Naive thymus-derived CD4-positive, alpha-beta T cell (primary cell): ENCODE measurements around the gene TMEM181. TPM values are rescaled to one million over a fixed set of nuclear protein-coding genes. Genes with fewer than 3 reads are reported as not detected.
"Not testable (repeated sequence)": the region's sequence is repeated elsewhere in the genome, so short reads cannot be mapped to it uniquely, and the experiment has no call there.

Source experiments
- ATAC-seq: fragments of 150-1000 bp; cut with Tn5 transposase; 2 replicates; pipeline ENCODE4 v1.10.0; 2021; ENCODE audit warnings: mild to moderate bottlenecking, moderate library complexity
- CTCF ChIA-PET: fragments of 350-600 bp; sonication (Branson Sonifier 250); formaldehyde crosslinking; loops from one replicate; lab custom pipeline; 2021; ENCODE audit warnings: antibody characterized with exemption; lab: Charles Lee
- POLR2A ChIA-PET: fragments of 350-600 bp; sonication (Branson Sonifier 250); formaldehyde crosslinking; loops from one replicate; lab custom pipeline; 2021; ENCODE audit warnings: antibody characterized with exemption, inconsistent platforms; lab: Charles Lee
- DNase-seq, 9 donors: peaks; one replicate each; pipeline versions ENCODE4 v3.0.0 to v3.0.0-alpha.2; 2020 to 2022; ENCODE audit warnings: mixed read lengths in 1 of 9
- H3K27ac ChIP-seq: one replicate; pipeline ENCODE4 v1.7.0; 2013; ENCODE audit warnings: mild to moderate bottlenecking, low read depth, low read length, moderate library complexity
- H3K27me3 ChIP-seq, 2 donors: one replicate each; pipeline ENCODE4 v1.7.0; 2013; ENCODE audit warnings: low read length in 2 of 2, mild to moderate bottlenecking in 2 of 2, moderate library complexity in 2 of 2; ENCODE audit not compliant: control insufficient read depth in 2 of 2, insufficient read depth in 2 of 2
- H3K36me3 ChIP-seq, 3 experiments: 1 replicate in 2 of 3; 2 replicates in 1 of 3; pipeline ENCODE4 v1.7.0; 2013; ENCODE audit warnings: low read length in 3 of 3, mild to moderate bottlenecking in 3 of 3, moderate library complexity in 1 of 3; ENCODE audit not compliant: insufficient read depth in 3 of 3, control insufficient read depth in 2 of 3
- H3K4me1 ChIP-seq, 2 donors: one replicate each; pipeline ENCODE4 v1.7.0; 2013; ENCODE audit warnings: low read length in 2 of 2, mild to moderate bottlenecking in 2 of 2, moderate library complexity in 1 of 2; ENCODE audit not compliant: control insufficient read depth in 2 of 2, insufficient read depth in 2 of 2
- H3K4me3 ChIP-seq: 2 replicates; pipeline ENCODE4 v1.7.0; 2013; ENCODE audit warnings: mild to moderate bottlenecking, low read length
- H3K9me3 ChIP-seq, 3 experiments: 1 replicate in 2 of 3; 2 replicates in 1 of 3; pipeline ENCODE4 v1.7.0; 2013; ENCODE audit warnings: low read length in 3 of 3; ENCODE audit not compliant: control insufficient read depth in 2 of 3
- H3K27ac Mint-ChIP-seq, 9 donors: one replicate each; pipeline ENCODE4 v1.8.0; 2020 to 2022; ENCODE audit warnings: mixed read lengths in 9 of 9, mild to moderate bottlenecking in 8 of 9, moderate library complexity in 5 of 9, inconsistent platforms in 2 of 9
- H3K27me3 Mint-ChIP-seq, 5 donors: one replicate each; pipeline ENCODE4 v1.8.0; 2021 to 2022; ENCODE audit warnings: mixed read lengths in 5 of 5, mild to moderate bottlenecking in 1 of 5
- H3K36me3 Mint-ChIP-seq, 5 donors: one replicate each; pipeline ENCODE4 v1.8.0; 2020 to 2022; ENCODE audit warnings: mixed read lengths in 5 of 5, mild to moderate bottlenecking in 3 of 5, inconsistent platforms in 1 of 5
- H3K4me1 Mint-ChIP-seq, 7 donors: one replicate each; pipeline ENCODE4 v1.8.0; 2020 to 2022; ENCODE audit warnings: mixed read lengths in 7 of 7, mild to moderate bottlenecking in 3 of 7, inconsistent platforms in 1 of 7
- H3K4me3 Mint-ChIP-seq, 10 donors: one replicate each; pipeline ENCODE4 v1.8.0; 2020 to 2022; ENCODE audit warnings: mild to moderate bottlenecking in 10 of 10, mixed read lengths in 10 of 10, moderate library complexity in 6 of 10, inconsistent platforms in 2 of 10
- H3K9me3 Mint-ChIP-seq, 11 donors: one replicate each; pipeline ENCODE4 v1.8.0; 2020 to 2022; ENCODE audit warnings: mixed read lengths in 11 of 11, mild to moderate bottlenecking in 4 of 11, inconsistent platforms in 1 of 11, moderate library complexity in 1 of 11
- intact Hi-C, 2 donors: fragments of 100-400 bp; cut with micrococcal nuclease; formaldehyde crosslinking; loops; one replicate each; pipeline ENCODE4 v1.15.1; 2023
- polyA plus RNA-seq, 2 donors: library from polyadenylated mRNA; unstranded; fragments of 300-500 nt; fragmentation: Illumina TruSeq; gene quantifications; one replicate each; pipeline ENCODE4 v1.2.3, GENCODE V29; 2021
- total RNA-seq, 6 experiments: library from RNA in 5 of 6; stranded (reverse) in 5 of 6; gene quantifications; 1 replicate in 5 of 6; 2 replicates in 1 of 6; pipeline ENCODE4 v1.2.3 and lab custom pipeline; 2021 to 2026

TMEM181 gene
- total and polyA plus RNA-seq, 7 experiments from 2014 or later = 1.9 to 17.2 (median 15.7) TPM

GRCh38 chr6:158611541-158612370 lies 51.9 kb downstream of the TMEM181 start:
- H3K27me3 Mint-ChIP-seq = no peaks in the 10 kb centered on the region
- peaks cover 0 to 2% of the 10 kb centered on the region in 2 donors for H3K4me1 ChIP-seq
- no peak overlapping the region for H3K4me3 ChIP-seq
- no peaks in the 10 kb centered on the region for H3K9me3 ChIP-seq
- no peaks in the 10 kb centered on the region for H3K27me3 ChIP-seq
- ChIA-PET POLR2A (no interaction called here), CTCF (no interaction called here)
- ATAC-seq (no peak), DNase-seq (no peak)
- peaks cover 14 to 57% (median 41%) of the 10 kb centered on the region in 3 experiments for H3K36me3 ChIP-seq
- no peak overlapping the region for H3K27ac ChIP-seq
- peaks cover 8 to 71% (median 40%) of the 10 kb centered on the region in 5 donors for H3K36me3 Mint-ChIP-seq
- peaks cover 0 to 9% (median 0%) of the 10 kb centered on the region in 11 donors for H3K9me3 Mint-ChIP-seq
- H3K4me1 Mint-ChIP-seq = peaks cover 0 to 8% (median 0%) of the 10 kb centered on the region in 7 donors
- peak overlapping the region in 3 of 9 donors; percentile 12 to 21 (median 14) for H3K27ac Mint-ChIP-seq
- no peak overlapping the region for H3K4me3 Mint-ChIP-seq
- intact Hi-C loops = no loop called here

- H3K4me3 Mint-ChIP-seq, DNase-seq, POLR2A ChIA-PET, H3K9me3 Mint-ChIP-seq, H3K27me3 Mint-ChIP-seq, H3K9me3 ChIP-seq, H3K4me1 ChIP-seq, H3K4me3 ChIP-seq, intact Hi-C loops, CTCF ChIA-PET, H3K27ac Mint-ChIP-seq, H3K27ac ChIP-seq, H3K27me3 ChIP-seq, ATAC-seq: not testable (repeated sequence)
- Mint-ChIP-seq H3K4me1 (peaks cover 0 to 24% (median 10%) of the 10 kb centered on the region in 7 donors), H3K36me3 (peaks cover 11 to 81% (median 48%) of the 10 kb centered on the region in 5 donors)
- peaks cover 12 to 28% (median 27%) of the 10 kb centered on the region in 3 experiments for H3K36me3 ChIP-seq
These were observed 54.7 kb downstream of the TMEM181 start for GRCh38 chr6:158614606-158615005.

GRCh38 chr6:158618289-158618688 lies 58.4 kb downstream of the TMEM181 start:
- H3K27me3 Mint-ChIP-seq, POLR2A ChIA-PET, H3K27me3 ChIP-seq, H3K27ac ChIP-seq, ATAC-seq, H3K9me3 Mint-ChIP-seq, intact Hi-C loops, H3K4me3 Mint-ChIP-seq, H3K4me1 ChIP-seq, DNase-seq, H3K9me3 ChIP-seq, H3K4me3 ChIP-seq: not testable (repeated sequence)
- Mint-ChIP-seq H3K4me1 (peaks cover 0 to 19% (median 10%) of the 10 kb centered on the region in 7 donors), H3K27ac (peak overlapping the region in 5 of 9 donors; percentile 11 to 75 (median 19)), H3K36me3 (peaks cover 11 to 64% (median 38%) of the 10 kb centered on the region in 5 donors)
- peaks cover 0 to 31% (median 8%) of the 10 kb centered on the region in 3 experiments for H3K36me3 ChIP-seq
- CTCF ChIA-PET = interaction anchor here (0.6 to 1.0 kb wide), 2 partner anchors 9 to 546 kb away, joined by 3 read pairs; no protein-coding TSS in a partner anchor

DNA sequence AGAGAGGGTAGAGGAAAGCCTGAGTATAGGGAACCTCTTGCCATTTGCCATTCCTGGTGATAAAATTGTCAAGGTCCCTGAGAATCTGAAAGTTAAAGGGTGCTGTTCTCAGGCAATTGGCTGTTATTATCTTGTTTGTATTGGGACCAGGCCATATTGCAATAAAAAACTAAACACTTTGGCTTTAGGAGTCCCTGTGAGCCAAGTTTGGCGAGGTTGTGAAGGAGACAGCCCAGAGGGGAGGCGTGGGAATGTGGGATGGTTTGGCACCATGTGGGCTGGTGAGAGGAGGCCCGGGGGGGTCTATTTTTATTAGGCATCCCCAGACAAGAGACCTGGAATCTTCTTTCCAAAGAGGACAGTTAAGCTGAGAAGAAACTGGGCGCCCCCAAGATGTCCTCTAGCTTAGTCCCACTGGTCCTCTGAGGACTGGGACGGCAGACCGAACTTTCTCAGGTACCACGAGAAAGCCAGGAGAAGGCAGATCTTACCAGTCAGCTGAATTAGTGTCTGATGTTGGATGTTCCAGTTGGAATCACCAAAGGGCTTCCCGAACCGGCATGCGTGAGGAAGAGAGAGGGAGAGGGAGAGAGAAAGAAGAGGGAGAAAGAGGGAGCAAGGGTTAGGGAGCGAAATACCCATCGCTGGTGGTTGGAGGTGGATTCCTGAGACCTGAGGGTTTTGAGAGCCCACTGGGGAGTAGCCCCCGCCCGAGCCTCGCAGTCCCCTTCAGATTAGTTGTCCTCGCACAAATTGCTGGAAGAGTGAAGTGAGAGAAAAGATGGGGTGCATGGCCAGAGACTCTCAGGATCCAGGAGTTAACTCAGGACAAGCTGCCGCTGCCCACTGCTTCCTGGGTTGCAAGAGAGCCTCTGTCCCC lies 60.3 kb downstream of the TMEM181 start:
- DNase-seq (no peak), ATAC-seq (no peak)
- H3K9me3 ChIP-seq = no peaks in the 10 kb centered on the region
- H3K4me3 ChIP-seq = no peak overlapping the region
- H3K9me3 Mint-ChIP-seq = peaks cover 0 to 2% (median 0%) of the 10 kb centered on the region in 11 donors
- H3K36me3 Mint-ChIP-seq = peaks cover 8 to 52% (median 31%) of the 10 kb centered on the region in 5 donors
- H3K36me3 ChIP-seq = peaks cover 0 to 44% (median 6%) of the 10 kb centered on the region in 3 experiments
- peak overlapping the region in 6 of 9 donors; percentile 41 to 78 (median 51) for H3K27ac Mint-ChIP-seq
- intact Hi-C loops = no loop called here
- peaks cover 0 to 19% (median 10%) of the 10 kb centered on the region in 7 donors for H3K4me1 Mint-ChIP-seq
- no peaks in the 10 kb centered on the region for H3K4me1 ChIP-seq
- ChIA-PET CTCF (no interaction called here), POLR2A (no interaction called here)
- H3K4me3 Mint-ChIP-seq = no peak overlapping the region
- H3K27me3 ChIP-seq = no peaks in the 10 kb centered on the region
- H3K27ac ChIP-seq = peak overlapping the region; percentile 14
- no peaks in the 10 kb centered on the region for H3K27me3 Mint-ChIP-seq

- peaks cover 9 to 51% (median 30%) of the 10 kb centered on the region in 5 donors for H3K36me3 Mint-ChIP-seq
- CTCF ChIA-PET = interaction anchor here (0.6 kb wide), 1 partner anchor 83 kb away, joined by 4 read pairs; no protein-coding TSS in a partner anchor
- H3K4me3 Mint-ChIP-seq = no peak overlapping the region
- no peak overlapping the region for H3K4me3 ChIP-seq
- H3K36me3 ChIP-seq = peaks cover 4 to 53% (median 12%) of the 10 kb centered on the region in 3 experiments
- H3K27me3 ChIP-seq = no peaks in the 10 kb centered on the region
- H3K27ac Mint-ChIP-seq = peak overlapping the region in 4 of 9 donors; percentile 42 to 85 (median 49)
- H3K4me1 Mint-ChIP-seq = peaks cover 0 to 21% (median 10%) of the 10 kb centered on the region in 7 donors
- H3K27me3 Mint-ChIP-seq = no peaks in the 10 kb centered on the region
- no peaks in the 10 kb centered on the region for H3K9me3 ChIP-seq
- POLR2A ChIA-PET = no interaction called here
- peaks cover 0 to 1% (median 0%) of the 10 kb centered on the region in 11 donors for H3K9me3 Mint-ChIP-seq
- DNase-seq (no peak), ATAC-seq (no peak)
- H3K4me1 ChIP-seq = no peaks in the 10 kb centered on the region
- no peak overlapping the region for H3K27ac ChIP-seq
- intact Hi-C loops = no loop called here
These were observed 61.2 kb downstream of the TMEM181 start for GRCh38 chr6:158620963-158621693.
